GM23338 (cell line): ENCODE results near the gene TEDC2.

ENCODE experiments used
- CTCF ChIP-seq, 2 experiments: fragments of 200-600 bp in 1 of 2; sonication (generic) in 1 of 2; conservative IDR thresholded peaks; 2 replicates each; pipeline versions ENCODE4 v1.5.1 to v1.6.1; 2016 to 2017; ENCODE audit warnings: antibody characterized with exemption in 2 of 2, low read depth in 2 of 2, mild to moderate bottlenecking in 2 of 2, moderate library complexity in 1 of 2
- EZH2 ChIP-seq: fragments of 200-600 bp; sonication (generic); IDR thresholded peaks from one replicate; pipeline ENCODE4 v1.8.0; 2017; ENCODE audit warnings: antibody characterized with exemption, mild to moderate bottlenecking, low read depth; ENCODE audit not compliant: unreplicated experiment
- EZH2phosphoT487 ChIP-seq: fragments of 200-600 bp; sonication (generic); IDR thresholded peaks from one replicate; pipeline ENCODE4 v1.8.1; 2018; ENCODE audit warnings: antibody characterized with exemption; ENCODE audit not compliant: unreplicated experiment
- NANOG ChIP-seq: IDR thresholded peaks from 2 replicates; pipeline ENCODE4 v1.6.1; 2016; ENCODE audit warnings: antibody characterized with exemption, borderline replicate concordance
- POLR2AphosphoS5 ChIP-seq: IDR thresholded peaks from 2 replicates; pipeline ENCODE4 v1.6.1; 2016; ENCODE audit warnings: antibody characterized with exemption, low read depth
- REST ChIP-seq: IDR thresholded peaks from one replicate; pipeline ENCODE4 v1.6.1; 2018; ENCODE audit warnings: antibody characterized with exemption; ENCODE audit not compliant: unreplicated experiment

- TF ChIP-seq CTCF (conservative IDR thresholded peaks at IDR 0.05; ENCODE audit: low read depth in 2 of 2) (no peak), EZH2phosphoT487 (no peak), REST (no peak), EZH2 (peak; percentile 72), POLR2AphosphoS5 (no peak), NANOG (no peak)
Observed at GRCh38 chr16:2468233-2468724, 8.4 kb downstream of the TEDC2 start.
